ENCODE data around the gene CBLN3. TPM values are rescaled to one million over a fixed set of nuclear protein-coding genes. Genes with fewer than 3 reads are reported as not detected.

Gene CBLN3
- total RNA-seq = 0.64 and 0.96 TPM in 2 replicates

DNA sequence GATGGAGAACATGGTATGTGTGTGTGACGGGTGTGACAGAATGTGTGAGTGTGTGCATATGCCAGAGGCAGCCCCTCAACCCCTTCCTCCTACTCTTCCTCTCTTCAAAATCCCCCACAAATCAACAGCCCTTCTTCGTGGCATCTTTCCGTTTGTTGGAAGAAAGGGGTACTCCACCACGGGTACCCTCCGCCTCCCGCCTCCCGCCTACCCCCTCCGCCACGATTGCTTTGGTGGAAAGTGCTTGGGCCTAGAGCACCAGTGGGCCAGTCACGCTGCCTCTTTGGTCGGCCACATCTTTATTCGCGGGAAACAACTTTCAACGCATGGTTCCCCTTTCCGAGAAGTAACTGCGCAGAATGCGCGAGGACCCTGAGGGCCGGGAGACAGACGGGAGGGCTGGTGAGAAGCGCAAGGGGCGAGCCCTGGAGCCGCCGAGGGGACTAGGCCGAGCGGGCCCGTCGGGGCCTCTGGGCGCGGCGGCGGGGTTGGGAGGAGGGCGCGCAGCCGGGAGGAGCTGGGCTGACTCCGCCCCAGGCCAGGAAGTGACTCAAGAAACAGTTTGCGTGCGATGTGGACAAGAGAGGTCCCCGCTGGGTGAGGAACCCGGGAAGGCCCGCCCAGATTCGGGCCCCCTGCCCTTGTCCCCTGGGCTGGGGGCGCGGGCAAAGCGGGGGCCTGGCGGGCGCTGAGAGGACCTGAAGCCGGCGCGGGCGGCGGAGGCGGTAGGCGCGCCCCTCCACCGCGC is at the start of gene CBLN3, which contains the start of gene KHNYN:
CBLN3 (minus strand) TSS at position 274 of the 748 bp plus-strand sequence. CDS start 614 bp downstream, outside the sequence.
KHNYN (plus strand) TSS at position 560 of the 748 bp plus-strand sequence. CDS start 777 bp downstream, outside the sequence.

DNA sequence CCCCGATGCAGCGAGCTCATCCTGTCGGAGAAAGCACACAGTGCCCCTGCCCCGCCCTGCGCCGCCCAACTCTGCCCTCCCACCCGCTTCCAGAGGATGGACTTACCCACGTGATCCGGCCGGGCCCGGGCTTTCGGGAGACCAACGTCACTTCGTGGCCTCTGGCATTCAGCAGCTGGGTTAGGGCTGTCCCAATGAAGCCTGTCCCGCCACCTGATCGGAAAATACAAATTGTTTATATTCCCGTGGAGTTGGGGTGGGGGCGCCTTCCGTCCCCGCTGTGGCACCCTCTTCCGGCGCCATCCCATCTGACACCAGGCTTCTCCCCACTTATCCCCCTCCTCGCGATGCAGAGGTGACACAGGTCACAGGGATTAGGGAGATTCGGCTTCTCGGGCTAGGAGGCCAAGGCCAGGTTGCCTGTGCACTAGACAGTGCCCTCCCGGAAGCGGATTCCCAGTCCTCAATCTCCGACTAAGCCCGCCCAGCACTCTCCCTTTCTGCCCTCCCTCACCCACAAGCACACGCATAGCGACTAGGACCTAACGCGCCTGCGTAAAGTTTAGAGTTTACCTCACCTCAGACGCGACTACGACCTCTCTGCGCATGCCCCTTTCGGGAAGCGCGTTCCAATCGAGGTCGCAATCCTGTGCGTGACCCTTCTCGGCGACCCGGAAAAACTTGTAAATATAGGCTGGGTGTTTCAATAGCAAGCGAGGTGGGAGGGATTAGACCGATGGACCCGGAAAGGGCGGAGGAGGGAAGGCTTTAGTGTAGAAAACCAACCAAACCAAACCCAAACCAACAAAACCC is 13.0 kb upstream of the CBLN3 start, which contains the start of gene SDR39U1:
SDR39U1 (minus strand) TSS at position 537 of the 813 bp plus-strand sequence; CDS start at position 530, 7 bp downstream.

DNA sequence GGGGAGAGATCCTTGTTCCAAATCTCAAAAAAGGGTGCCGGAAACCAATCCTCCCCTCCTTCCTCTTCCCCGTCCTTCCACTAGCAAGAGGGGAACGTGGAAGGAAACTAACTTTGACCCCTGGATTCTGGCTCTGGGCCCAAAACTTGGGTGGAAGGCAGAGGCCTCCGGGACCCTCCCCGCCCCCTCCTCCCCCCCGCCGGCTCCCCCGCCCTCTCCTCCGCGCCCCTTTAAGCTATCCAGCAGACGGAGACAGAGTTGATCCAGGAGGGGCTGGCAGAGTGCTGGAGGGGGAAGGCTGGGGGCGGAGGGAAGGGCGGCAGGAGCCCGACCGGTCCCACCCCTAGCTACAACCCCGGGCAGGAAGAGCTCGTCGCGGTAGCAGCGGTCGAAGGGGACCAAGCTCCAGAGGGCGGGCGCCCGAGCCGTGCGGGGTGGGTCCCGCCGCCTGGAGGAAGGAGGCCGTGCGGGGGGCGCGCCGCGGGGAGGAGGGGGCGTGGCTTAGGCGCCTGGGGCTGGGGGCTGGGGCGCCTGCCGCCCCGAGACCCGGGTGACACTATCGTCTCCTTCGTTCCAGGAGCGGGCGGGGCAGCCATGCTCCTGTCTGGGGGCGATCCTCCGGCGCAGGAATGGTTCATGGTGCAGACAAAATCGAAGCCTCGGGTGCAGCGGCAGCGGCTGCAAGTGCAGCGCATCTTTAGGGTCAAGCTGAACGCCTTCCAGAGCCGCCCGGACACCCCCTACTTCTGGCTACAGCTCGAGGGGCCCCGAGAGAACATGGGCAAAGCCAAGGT is 30.6 kb downstream of the CBLN3 start, which contains the start of gene NYNRIN:
NYNRIN (plus strand) TSS at position 351 of the 794 bp plus-strand sequence; CDS start at position 595, 244 bp downstream.

Other genes starting within 250 kb of the CBLN3 start
- gene IPO4, start 240.9 kb downstream of the CBLN3 start, total RNA-seq = 45.6 and 64.3 TPM in 2 replicates
- 63.9 and 79.9 TPM in 2 replicates for gene TM9SF1, start 234.2 kb downstream of the CBLN3 start, total RNA-seq
- not detected in 2 replicates for gene TSSK4, start 224.0 kb downstream of the CBLN3 start, total RNA-seq
- gene CHMP4A, start 216.2 kb downstream of the CBLN3 start, total RNA-seq = 32.8 and 40.7 TPM in 2 replicates
- 10.8 and 14.7 TPM in 2 replicates for gene MDP1, start 213.6 kb downstream of the CBLN3 start, total RNA-seq
- gene NEDD8, start 197.3 kb downstream of the CBLN3 start, total RNA-seq = 91.6 and 113 TPM in 2 replicates
- gene GMPR2, start 196.7 kb downstream of the CBLN3 start, total RNA-seq = 95.1 and 97.1 TPM in 2 replicates
- gene TINF2, start 187.0 kb downstream of the CBLN3 start, total RNA-seq = 53.1 and 287 TPM in 2 replicates
- gene TGM1, start 166.5 kb downstream of the CBLN3 start, total RNA-seq = 69.1 and 167 TPM in 2 replicates
- 53.9 and 65.1 TPM in 2 replicates for gene RABGGTA, start 158.1 kb downstream of the CBLN3 start, total RNA-seq
- gene DHRS1, start 129.9 kb downstream of the CBLN3 start, total RNA-seq = 23.0 and 29.4 TPM in 2 replicates
- gene NOP9, start 129.8 kb downstream of the CBLN3 start, total RNA-seq = 26.6 and 41.4 TPM in 2 replicates
- gene CIDEB, start 121.7 kb downstream of the CBLN3 start, total RNA-seq = 1.4 and 6.0 TPM in 2 replicates
- 30.3 and 32.5 TPM in 2 replicates for gene LTB4R2, start 119.5 kb downstream of the CBLN3 start, total RNA-seq
- 13.5 and 13.6 TPM in 2 replicates for gene LTB4R, start 118.2 kb downstream of the CBLN3 start, total RNA-seq
- gene ADCY4, start 94.6 kb downstream of the CBLN3 start, total RNA-seq = 1.7 TPM in 1 of 2 replicates, not detected in the other
- 2.1 and 5.1 TPM in 2 replicates for gene RIPK3, start 89.7 kb downstream of the CBLN3 start, total RNA-seq
- gene NFATC4, start 61.5 kb downstream of the CBLN3 start, total RNA-seq = 10.6 and 17.3 TPM in 2 replicates
- 7.0 and 8.4 TPM in 2 replicates for gene NYNRIN, start 30.7 kb downstream of the CBLN3 start, total RNA-seq
- gene KHNYN, start 286 bp upstream of the CBLN3 start, total RNA-seq = 95.7 and 155 TPM in 2 replicates
- gene SDR39U1, start 13.1 kb upstream of the CBLN3 start, total RNA-seq = 4.5 and 5.1 TPM in 2 replicates
- gene CMA1, start 78.6 kb upstream of the CBLN3 start, total RNA-seq = not detected in 2 replicates
- gene CTSG, start 146.6 kb upstream of the CBLN3 start, total RNA-seq = not detected in 2 replicates
- gene GZMH, start 180.0 kb upstream of the CBLN3 start, total RNA-seq = not detected in 2 replicates
- gene GZMB, start 204.5 kb upstream of the CBLN3 start, total RNA-seq = 0.21 TPM in 1 of 2 replicates, not detected in the other

Measured in tracheal epithelial cell (primary cell).